ENCODE results near the gene CPTP. TPM values are rescaled to one million over a fixed set of nuclear protein-coding genes. Genes with fewer than 3 reads are reported as not detected.
A peak's percentile ranks its signal among the peaks of the same experiment; 100 is the strongest.

The CPTP gene
- total RNA-seq, 1 donor from 2014 or later, result 1.0 TPM

DNA sequence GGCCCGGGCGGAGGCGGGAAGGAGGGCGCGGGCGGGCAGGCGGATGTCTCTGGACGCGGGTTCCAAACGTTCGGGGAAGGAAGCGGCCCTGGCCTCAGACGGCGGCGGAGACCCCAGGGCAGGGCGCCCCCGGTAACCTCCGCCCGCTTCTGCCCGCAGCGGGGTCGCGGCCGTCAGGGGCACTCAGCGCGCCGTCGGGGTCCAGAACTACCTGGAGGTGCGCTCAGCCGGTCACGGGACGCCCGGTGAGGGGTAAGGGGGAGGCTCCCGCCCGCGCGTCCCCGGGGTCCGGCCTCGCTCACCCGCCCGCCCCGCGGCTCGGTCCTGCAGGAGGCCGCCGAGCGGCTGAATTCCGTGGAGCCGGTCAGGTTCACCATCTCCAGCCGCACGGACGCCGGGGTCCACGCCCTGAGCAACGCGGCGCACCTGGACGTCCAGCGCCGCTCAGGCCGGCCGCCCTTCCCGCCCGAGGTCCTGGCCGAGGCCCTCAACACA is 15.8 kb upstream of the CPTP start:
- Mint-ChIP-seq H3K9me3 (no peaks in the 10 kb centered on the region), H3K27ac (no peak overlapping the region), H3K36me3 (peaks cover 2% of the 10 kb centered on the region), H3K27me3 (ENCODE audit: insufficient read depth, low read depth) (peaks cover 4% of the 10 kb centered on the region), H3K4me1 (peaks cover 18% of the 10 kb centered on the region), H3K4me3 (peak overlapping the region; percentile 84)
- Histone ChIP-seq H3K4me2 (peak overlapping the region; percentile 94), H3K4me1 (peaks cover 37% of the 10 kb centered on the region), H3F3A (ENCODE audit: low read depth) (peaks cover 24% of the 10 kb centered on the region), H3K9me3 (ENCODE audit: low read depth) (no peaks in the 10 kb centered on the region), H3K36me3 (no peaks in the 10 kb centered on the region), H4K20me1 (ENCODE audit: low read depth) (peaks cover 49% of the 10 kb centered on the region), H2AFZ (replicated peaks) (no peak overlapping the region), H3K4me3 (peak overlapping the region; percentile 71), H3K27ac (no peak overlapping the region), H3K9ac (peak overlapping the region; percentile 44), H3K27me3 (peaks cover 10% of the 10 kb centered on the region), H3K79me2 (ENCODE audit: low read depth) (peaks cover 5% of the 10 kb centered on the region)
- peak; percentile 41 for DNase-seq (ENCODE audit: low spot score)
- TF ChIP-seq EZH2phosphoT487 (IDR thresholded peaks at IDR 0.05) (no peak), EZH2 (IDR thresholded peaks at IDR 0.05) (peak; percentile 47)

DNA sequence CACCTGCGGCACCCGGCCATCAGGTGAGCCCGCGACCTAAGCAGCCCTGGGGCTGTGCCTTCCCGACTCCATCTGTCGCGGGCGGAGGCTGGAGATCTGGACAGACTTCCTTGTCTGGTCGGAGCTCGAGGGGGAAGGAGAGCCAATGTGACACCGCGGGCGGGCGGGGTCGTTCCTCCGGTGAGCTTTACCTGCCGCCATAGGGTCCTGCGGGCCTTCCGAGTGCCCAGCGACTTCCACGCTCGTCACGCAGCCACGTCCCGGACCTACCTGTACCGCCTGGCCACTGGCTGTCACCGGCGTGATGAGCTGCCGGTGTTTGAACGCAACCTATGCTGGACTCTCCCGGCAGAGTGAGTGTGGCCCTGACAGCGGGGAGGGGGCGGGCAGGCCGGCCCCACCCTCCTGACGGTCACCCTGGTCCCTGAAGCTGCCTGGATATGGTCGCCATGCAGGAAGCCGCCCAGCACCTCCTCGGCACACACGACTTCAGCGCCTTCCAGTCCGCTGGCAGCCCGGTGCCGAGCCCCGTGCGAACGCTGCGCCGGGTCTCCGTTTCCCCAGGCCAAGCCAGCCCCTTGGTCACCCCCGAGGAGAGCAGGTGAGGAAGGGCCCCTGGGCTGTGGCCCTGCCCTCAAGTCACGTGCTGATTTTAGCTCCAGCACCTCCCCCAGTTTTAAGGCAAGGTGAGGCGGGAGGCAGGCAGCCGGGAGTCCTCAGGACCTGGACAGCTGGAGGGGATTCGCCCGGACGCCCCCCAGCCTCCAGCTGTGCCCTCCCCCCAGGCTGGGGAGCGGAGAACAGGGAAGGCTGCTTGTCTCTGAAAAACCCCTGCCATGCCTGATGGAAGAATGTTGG is 15.1 kb upstream of the CPTP start:
- Histone ChIP-seq H3K4me1 (peaks cover 35% of the 10 kb centered on the region), H4K20me1 (ENCODE audit: low read depth) (peaks cover 45% of the 10 kb centered on the region), H3F3A (ENCODE audit: low read depth) (peaks cover 22% of the 10 kb centered on the region), H3K36me3 (no peaks in the 10 kb centered on the region), H3K27me3 (peaks cover 10% of the 10 kb centered on the region), H3K9me3 (ENCODE audit: low read depth) (no peaks in the 10 kb centered on the region), H3K4me3 (peak overlapping the region; percentile 71), H3K79me2 (ENCODE audit: low read depth) (peaks cover 5% of the 10 kb centered on the region), H3K27ac (no peak overlapping the region), H3K9ac (no peak overlapping the region), H3K4me2 (peak overlapping the region; percentile 94), H2AFZ (replicated peaks) (no peak overlapping the region)
- TF ChIP-seq, protein P1, sequence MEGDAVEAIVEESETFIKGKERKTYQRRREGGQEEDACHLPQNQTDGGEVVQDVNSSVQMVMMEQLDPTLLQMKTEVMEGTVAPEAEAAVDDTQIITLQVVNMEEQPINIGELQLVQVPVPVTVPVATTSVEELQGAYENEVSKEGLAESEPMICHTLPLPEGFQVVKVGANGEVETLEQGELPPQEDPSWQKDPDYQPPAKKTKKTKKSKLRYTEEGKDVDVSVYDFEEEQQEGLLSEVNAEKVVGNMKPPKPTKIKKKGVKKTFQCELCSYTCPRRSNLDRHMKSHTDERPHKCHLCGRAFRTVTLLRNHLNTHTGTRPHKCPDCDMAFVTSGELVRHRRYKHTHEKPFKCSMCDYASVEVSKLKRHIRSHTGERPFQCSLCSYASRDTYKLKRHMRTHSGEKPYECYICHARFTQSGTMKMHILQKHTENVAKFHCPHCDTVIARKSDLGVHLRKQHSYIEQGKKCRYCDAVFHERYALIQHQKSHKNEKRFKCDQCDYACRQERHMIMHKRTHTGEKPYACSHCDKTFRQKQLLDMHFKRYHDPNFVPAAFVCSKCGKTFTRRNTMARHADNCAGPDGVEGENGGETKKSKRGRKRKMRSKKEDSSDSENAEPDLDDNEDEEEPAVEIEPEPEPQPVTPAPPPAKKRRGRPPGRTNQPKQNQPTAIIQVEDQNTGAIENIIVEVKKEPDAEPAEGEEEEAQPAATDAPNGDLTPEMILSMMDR (IDR thresholded peaks at IDR 0.05), result no peak
- no peak for TF ChIP-seq EZH2 (IDR thresholded peaks at IDR 0.05)
- no peak for TF ChIP-seq EZH2phosphoT487 (IDR thresholded peaks at IDR 0.05)
- peak; percentile 42 for DNase-seq (ENCODE audit: low spot score)
- Mint-ChIP-seq H3K9me3 (no peaks in the 10 kb centered on the region), H3K27ac (no peak overlapping the region), H3K4me3 (peak overlapping the region; percentile 80), H3K36me3 (peaks cover 2% of the 10 kb centered on the region), H3K4me1 (peaks cover 17% of the 10 kb centered on the region), H3K27me3 (ENCODE audit: insufficient read depth, low read depth) (peaks cover 4% of the 10 kb centered on the region)

DNA sequence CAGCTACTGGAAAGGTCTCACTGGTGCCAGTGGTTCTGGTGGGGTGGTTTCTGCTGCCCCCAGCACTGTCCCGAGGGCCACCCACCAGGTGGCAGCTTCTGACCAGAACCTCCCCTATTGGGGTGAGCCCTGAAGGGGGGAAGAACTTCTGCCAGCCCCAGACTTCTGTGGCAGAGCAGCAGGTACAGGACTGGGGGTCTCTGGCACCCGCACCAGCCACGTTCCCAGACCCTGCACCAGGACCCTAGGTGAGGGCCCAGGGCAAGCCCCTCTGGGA is 14.6 kb upstream of the CPTP start:
- Histone ChIP-seq H3K4me1 (peaks cover 29% of the 10 kb centered on the region), H4K20me1 (ENCODE audit: low read depth) (peaks cover 48% of the 10 kb centered on the region), H3K27ac (no peak overlapping the region), H3K27me3 (peaks cover 10% of the 10 kb centered on the region), H3F3A (ENCODE audit: low read depth) (peaks cover 18% of the 10 kb centered on the region), H3K9me3 (ENCODE audit: low read depth) (no peaks in the 10 kb centered on the region), H3K4me3 (no peak overlapping the region), H3K36me3 (no peaks in the 10 kb centered on the region), H2AFZ (replicated peaks) (no peak overlapping the region), H3K9ac (no peak overlapping the region), H3K4me2 (no peak overlapping the region), H3K79me2 (ENCODE audit: low read depth) (peaks cover 5% of the 10 kb centered on the region)
- DNase-seq (ENCODE audit: low spot score), result no peak
- no peak overlapping the region for H3K27ac Mint-ChIP-seq
- TF ChIP-seq EZH2phosphoT487 (IDR thresholded peaks at IDR 0.05) (no peak), EZH2 (IDR thresholded peaks at IDR 0.05) (no peak)
- TF ChIP-seq, protein P1 (IDR thresholded peaks at IDR 0.05), result no peak
- peaks cover 4% of the 10 kb centered on the region for H3K27me3 Mint-ChIP-seq (ENCODE audit: insufficient read depth, low read depth)
- H3K4me1 Mint-ChIP-seq, result peaks cover 15% of the 10 kb centered on the region
- peaks cover 2% of the 10 kb centered on the region for H3K36me3 Mint-ChIP-seq
- H3K9me3 Mint-ChIP-seq, result no peaks in the 10 kb centered on the region
- H3K4me3 Mint-ChIP-seq, result no peak overlapping the region

Data from neural progenitor cell (in vitro differentiated cells).